ENCODE measurements around the gene LAD1. TPM values are rescaled to one million over a fixed set of nuclear protein-coding genes. Genes with fewer than 3 reads are reported as not detected.

The LAD1 gene
- total RNA-seq, 1 experiment from 2014 or later: 30.1 TPM

GRCh38 chr1:201345081-201345355, 54.1 kb downstream of the LAD1 start:
- no peak overlapping the region for H4K91ac ChIP-seq (ENCODE audit: insufficient read length, low read depth, low read length)
- peaks cover 34 to 40% of the 10 kb centered on the region in 2 experiments for H3K4me1 Mint-ChIP-seq
- H3K4me2 ChIP-seq (ENCODE audit: insufficient read depth, insufficient read length, low read length): no peak overlapping the region
- no peak overlapping the region for H3T11ph ChIP-seq (ENCODE audit: low read length)
- H3K4me3 Mint-ChIP-seq: no peak overlapping the region
- H3K27me3 Mint-ChIP-seq (ENCODE audit: low read depth): peaks cover 1% of the 10 kb centered on the region
- no peak for DNase-seq
- H3K23ac ChIP-seq (ENCODE audit: insufficient read length, low read depth, low read length): no peak overlapping the region
- no peak overlapping the region for H3K56ac ChIP-seq (ENCODE audit: insufficient read length, low read depth, low read length)
- no peaks in the 10 kb centered on the region for H3K27me3 ChIP-seq (ENCODE audit: insufficient read depth, low read length)
- no peaks in the 10 kb centered on the region for H4K20me1 ChIP-seq (ENCODE audit: control insufficient read depth, insufficient read depth, insufficient read length)
- no peak overlapping the region for H3K27ac Mint-ChIP-seq
- TF ChIP-seq CTCF (conservative IDR thresholded peaks at IDR 0.05): no peak
- H3K79me1 ChIP-seq (ENCODE audit: insufficient read depth, low read depth, low read length, poor library complexity, severe bottlenecking): no peaks in the 10 kb centered on the region
- H2BK12ac ChIP-seq (ENCODE audit: insufficient read length, low read depth, low read length): no peak overlapping the region
- H2AFZ ChIP-seq (ENCODE audit: low read length): no peak overlapping the region
- H2BK120ac ChIP-seq (ENCODE audit: low read depth, low read length, poor library complexity, severe bottlenecking): no peak overlapping the region
- no peak overlapping the region for H2BK15ac ChIP-seq (ENCODE audit: low read depth, low read length)
- peaks cover 7% of the 10 kb centered on the region in 2 experiments; a peak in 4 of 5 replicates for H3K9me3 Mint-ChIP-seq
- no peak overlapping the region for H3K18ac ChIP-seq (ENCODE audit: insufficient read length, low read depth, low read length)
- no peak overlapping the region for H3K14ac ChIP-seq (ENCODE audit: insufficient read depth, low read length)
- no CpG with 5 or more reads among the region's 5 CpGs for whole genome bisulfite sequencing (ENCODE audit: extremely low coverage, insufficient read length, low lambda C conversion rate)
- H2BK5ac ChIP-seq (ENCODE audit: insufficient read length, low read length): no peak overlapping the region
- H3K4me1 ChIP-seq (ENCODE audit: insufficient read depth, low read length): peaks cover 8% of the 10 kb centered on the region; the same call in 1 of the 2 replicates
- H3K4ac ChIP-seq (ENCODE audit: low read depth, low read length): no peak overlapping the region
- no peaks in the 10 kb centered on the region for H3K23me2 ChIP-seq (ENCODE audit: insufficient read length, low read depth, low read length, poor library complexity, severe bottlenecking)
- no peak overlapping the region for H2BK20ac ChIP-seq (ENCODE audit: low read depth, low read length, poor library complexity, severe bottlenecking)
- H3K36me3 Mint-ChIP-seq (ENCODE audit: insufficient read depth in 1 of 3, low read depth in 3 of 3): peaks cover 0 to 6% (median 0%) of the 10 kb centered on the region in 3 experiments; a peak in 2 of 7 replicates
- H4K8ac ChIP-seq (replicated peaks; ENCODE audit: insufficient read length, low read depth, low read length): no peak overlapping the region
- H3K9me3 ChIP-seq (ENCODE audit: control insufficient read depth, low read depth, low read length): no peaks in the 10 kb centered on the region
- no peaks in the 10 kb centered on the region for H3K79me2 ChIP-seq (ENCODE audit: insufficient read depth, low read length)
- no peak overlapping the region for H3K27ac ChIP-seq (ENCODE audit: insufficient read length, low read depth, low read length)
- no peak overlapping the region for H3K9ac ChIP-seq (ENCODE audit: extremely low read depth, insufficient read length, low read length)
- H2AK5ac ChIP-seq (ENCODE audit: insufficient read length, low read length): no peak overlapping the region
- H4K5ac ChIP-seq (ENCODE audit: insufficient read length, low read depth, low read length): no peak overlapping the region
